ACC112 (cell line): ENCODE measurements around the gene POTEG.
"Not testable (repeated sequence)": the region's sequence is repeated elsewhere in the genome, so short reads cannot be mapped to it uniquely, and the experiment has no call there.

Source experiments
- H2AFZ ChIP-seq: fragments of 200-600 bp; sonication (generic); one replicate; pipeline ENCODE4 v1.6.0; 2017; ENCODE audit warnings: antibody characterized with exemption, low read length; ENCODE audit not compliant: unreplicated experiment
- H3K27ac ChIP-seq: fragments of 200-600 bp; sonication (generic); 2 replicates; pipeline ENCODE4 v1.5.1; 2014; ENCODE audit warnings: low read depth, mild to moderate bottlenecking, antibody characterized with exemption, low read length, moderate library complexity
- H3K27me3 ChIP-seq: fragments of 200-600 bp; sonication (generic); 2 replicates; pipeline ENCODE4 v1.6.1; 2014; ENCODE audit warnings: mild to moderate bottlenecking, antibody characterized with exemption, low read length, moderate library complexity, mixed read lengths; ENCODE audit not compliant: insufficient read depth
- H3K36me3 ChIP-seq: fragments of 200-600 bp; sonication (generic); 2 replicates; pipeline ENCODE4 v1.6.1; 2016; ENCODE audit warnings: mild to moderate bottlenecking, antibody characterized with exemption, low read length, moderate library complexity, mixed read lengths; ENCODE audit not compliant: insufficient read depth
- H3K4me1 ChIP-seq: fragments of 200-600 bp; sonication (generic); one replicate; pipeline ENCODE4 v1.6.1; 2016; ENCODE audit warnings: low read length, mixed read lengths; ENCODE audit not compliant: insufficient read depth, unreplicated experiment, control insufficient read depth
- H3K4me3 ChIP-seq: fragments of 200-600 bp; sonication (generic); 2 replicates; pipeline ENCODE4 v1.5.1; 2014; ENCODE audit warnings: mild to moderate bottlenecking, low read depth, low read length
- H3K79me2 ChIP-seq: fragments of 200-600 bp; sonication (generic); one replicate; pipeline ENCODE4 v1.6.0; 2016; ENCODE audit warnings: low read length; ENCODE audit not compliant: control insufficient read depth, unreplicated experiment, insufficient read depth

POTEG gene

DNA sequence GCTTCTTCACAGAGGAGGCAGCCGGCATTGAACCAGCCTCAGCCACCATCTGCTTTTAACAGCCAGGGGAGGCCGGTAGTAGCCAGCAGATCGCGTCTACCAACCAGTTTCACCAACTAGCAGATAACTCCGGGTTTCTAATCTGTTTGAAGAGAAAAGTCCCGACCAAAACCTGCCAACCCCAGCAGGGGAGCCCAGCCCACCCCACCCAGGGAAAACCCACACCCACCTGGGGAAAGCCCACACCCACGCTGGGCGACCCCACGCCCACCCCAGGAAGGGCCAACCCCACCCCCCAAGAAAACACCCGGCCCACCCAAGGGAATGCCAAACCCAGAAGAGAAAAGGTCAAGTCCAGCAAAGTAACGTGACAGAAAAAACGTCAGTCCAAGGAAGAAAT lies at the start of gene POTEG:
TSS of gene POTEG (minus strand) at position 101 of the 400 bp plus-strand sequence. CDS start at position 49, 52 bp downstream.
- H3K4me1 ChIP-seq, H3K27me3 ChIP-seq, H3K27ac ChIP-seq, H2AFZ ChIP-seq, H3K4me3 ChIP-seq, H3K79me2 ChIP-seq, H3K36me3 ChIP-seq: not testable (repeated sequence)

DNA sequence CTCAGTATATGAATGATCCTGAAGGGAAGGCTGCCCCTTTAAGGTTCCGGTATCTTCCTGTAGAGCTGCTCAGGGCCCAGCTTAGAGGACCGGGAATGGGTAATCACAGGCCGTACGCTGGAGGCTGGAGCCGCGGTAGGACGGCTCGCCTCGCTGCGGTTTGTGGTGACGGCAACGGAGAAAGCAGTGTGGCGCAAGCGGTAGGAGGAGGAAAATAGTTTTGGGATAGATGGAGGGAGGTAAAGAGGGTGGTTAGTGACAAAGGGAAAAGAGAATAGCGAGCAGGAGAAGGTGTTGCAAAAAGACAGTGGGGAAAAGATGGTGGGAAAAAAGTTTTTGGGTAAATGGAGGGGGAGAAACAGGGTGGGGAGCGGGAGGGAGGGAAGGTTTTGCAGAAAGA lies 48.0 kb upstream of the POTEG start:
- H3K4me1 ChIP-seq, H3K27ac ChIP-seq, H3K36me3 ChIP-seq, H3K79me2 ChIP-seq, H3K4me3 ChIP-seq, H2AFZ ChIP-seq, H3K27me3 ChIP-seq: not testable (repeated sequence)

DNA sequence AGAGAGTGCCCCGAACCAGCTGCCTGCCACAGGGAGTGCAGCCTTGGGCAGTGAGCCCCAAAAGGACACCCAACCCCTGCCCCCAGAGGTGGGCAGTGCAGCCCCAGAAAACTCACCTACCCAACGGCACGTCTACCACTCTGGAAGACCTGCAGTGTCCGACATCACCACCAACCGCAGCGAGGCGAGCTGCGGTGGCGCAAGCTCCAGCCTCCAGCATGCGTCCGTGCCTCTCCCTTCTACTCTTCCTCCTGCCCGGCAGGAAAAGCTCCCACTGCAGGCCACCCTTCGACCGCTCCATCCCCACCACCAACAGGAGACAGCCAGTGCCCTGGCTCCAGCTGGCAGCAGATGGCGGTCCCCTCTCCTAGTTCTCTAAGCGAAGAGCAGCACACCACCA lies 47.3 kb upstream of the POTEG start:
- H3K79me2 ChIP-seq, H3K27me3 ChIP-seq, H3K36me3 ChIP-seq, H3K4me3 ChIP-seq, H3K4me1 ChIP-seq, H2AFZ ChIP-seq, H3K27ac ChIP-seq: not testable (repeated sequence)

DNA sequence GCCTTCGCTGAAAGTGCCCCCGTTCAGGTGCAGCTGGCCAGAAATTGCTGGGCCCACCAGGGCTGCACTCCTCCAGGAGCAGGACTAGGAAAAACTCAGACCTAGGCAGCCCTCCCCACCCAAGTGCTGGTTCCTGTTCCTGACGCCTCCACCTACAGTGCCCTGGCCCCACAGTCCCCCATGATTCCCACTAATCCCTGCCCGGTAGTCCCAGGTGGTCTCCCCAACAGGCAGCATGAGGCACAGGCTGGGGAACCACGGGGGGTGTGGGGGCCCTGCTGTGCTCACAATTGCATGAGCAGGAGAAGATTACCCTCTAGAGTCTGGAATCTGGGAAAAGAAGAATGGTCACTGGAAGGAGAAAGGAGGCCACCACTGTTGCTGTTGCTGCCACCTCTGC lies 46.4 kb upstream of the POTEG start:
- H3K4me3 ChIP-seq, H2AFZ ChIP-seq, H3K36me3 ChIP-seq, H3K4me1 ChIP-seq, H3K27ac ChIP-seq, H3K79me2 ChIP-seq, H3K27me3 ChIP-seq: not testable (repeated sequence)

DNA sequence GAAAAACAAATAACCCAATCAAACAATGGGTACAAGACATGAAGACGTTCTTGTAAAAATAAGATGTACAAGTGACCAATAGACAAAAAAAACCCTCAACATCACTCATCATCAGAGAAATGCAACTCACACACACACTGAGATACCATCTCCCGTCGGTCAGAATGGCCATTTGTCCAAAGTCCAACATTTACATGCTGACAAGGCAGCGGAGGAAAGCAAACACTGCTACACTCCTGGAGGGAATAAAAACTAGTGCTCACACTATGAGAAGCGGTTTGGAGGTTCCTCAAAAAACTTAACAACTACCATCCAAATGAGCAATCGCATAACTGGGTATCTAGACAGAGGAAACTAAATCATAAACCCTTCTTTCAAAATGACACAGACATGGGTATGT lies 11.6 kb upstream of the POTEG start:
- not testable (repeated sequence) for H3K27ac ChIP-seq, H2AFZ ChIP-seq, H3K4me3 ChIP-seq, H3K36me3 ChIP-seq, H3K27me3 ChIP-seq, H3K79me2 ChIP-seq, H3K4me1 ChIP-seq

DNA sequence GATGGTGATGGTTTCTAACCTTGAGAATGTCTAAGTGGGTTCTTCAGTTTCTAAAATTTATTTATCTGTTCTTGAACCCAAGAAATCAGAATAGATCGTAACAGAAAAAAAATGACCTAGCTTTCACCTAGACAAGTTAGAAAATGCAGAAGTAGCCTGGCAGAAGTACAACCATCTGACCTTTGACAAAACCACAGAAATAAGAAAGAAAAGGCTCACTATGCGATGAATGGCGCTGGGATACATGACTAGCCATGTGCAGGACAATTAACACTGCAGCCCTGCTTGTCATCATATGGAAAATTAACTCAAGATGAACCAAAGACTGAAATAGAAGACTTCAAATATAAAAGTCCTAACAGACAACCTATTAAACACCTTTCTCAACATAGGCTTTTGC lies 5.7 kb upstream of the POTEG start:
- H3K4me3 ChIP-seq, H3K27me3 ChIP-seq, H2AFZ ChIP-seq, H3K4me1 ChIP-seq, H3K79me2 ChIP-seq, H3K27ac ChIP-seq, H3K36me3 ChIP-seq: not testable (repeated sequence)

DNA sequence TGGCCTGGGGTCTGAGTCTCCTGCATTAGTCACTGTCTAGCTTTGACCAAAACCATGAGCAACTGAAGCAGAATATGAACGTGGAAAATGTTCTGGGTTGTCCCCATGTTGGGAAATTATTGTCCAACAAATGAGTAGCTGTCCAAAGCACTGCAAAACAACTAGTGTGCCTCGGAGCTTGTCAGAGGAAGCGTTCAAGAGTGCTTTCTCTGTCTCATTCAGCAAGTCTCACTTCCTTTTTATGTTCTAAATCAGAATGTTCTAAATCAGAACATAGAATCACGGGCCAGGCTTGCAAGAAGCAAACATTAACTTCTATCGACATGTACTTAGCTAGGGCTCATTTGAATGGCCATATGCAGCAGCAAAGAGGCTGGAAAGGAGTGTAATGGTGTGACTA lies 5.1 kb upstream of the POTEG start:
- H3K79me2 ChIP-seq, H3K4me3 ChIP-seq, H3K27me3 ChIP-seq, H2AFZ ChIP-seq, H3K27ac ChIP-seq, H3K36me3 ChIP-seq, H3K4me1 ChIP-seq: not testable (repeated sequence)

DNA sequence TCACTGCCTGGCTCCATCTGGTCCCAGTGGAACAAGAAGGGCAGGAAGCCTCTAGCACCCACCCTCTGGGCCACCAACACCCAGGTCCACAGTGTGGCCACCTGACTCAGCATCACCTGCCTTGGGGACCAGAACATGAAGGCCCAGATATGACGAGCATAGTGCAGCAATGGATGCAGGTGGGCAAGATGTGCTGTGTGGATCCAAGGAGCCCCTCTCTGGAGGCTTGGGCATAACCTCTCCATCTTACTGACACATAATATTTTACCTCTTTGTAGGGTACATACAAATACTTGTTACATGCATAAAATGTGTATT lies 2.9 kb upstream of the POTEG start:
- H2AFZ ChIP-seq, H3K4me1 ChIP-seq, H3K79me2 ChIP-seq, H3K4me3 ChIP-seq, H3K27ac ChIP-seq, H3K27me3 ChIP-seq, H3K36me3 ChIP-seq: not testable (repeated sequence)

DNA sequence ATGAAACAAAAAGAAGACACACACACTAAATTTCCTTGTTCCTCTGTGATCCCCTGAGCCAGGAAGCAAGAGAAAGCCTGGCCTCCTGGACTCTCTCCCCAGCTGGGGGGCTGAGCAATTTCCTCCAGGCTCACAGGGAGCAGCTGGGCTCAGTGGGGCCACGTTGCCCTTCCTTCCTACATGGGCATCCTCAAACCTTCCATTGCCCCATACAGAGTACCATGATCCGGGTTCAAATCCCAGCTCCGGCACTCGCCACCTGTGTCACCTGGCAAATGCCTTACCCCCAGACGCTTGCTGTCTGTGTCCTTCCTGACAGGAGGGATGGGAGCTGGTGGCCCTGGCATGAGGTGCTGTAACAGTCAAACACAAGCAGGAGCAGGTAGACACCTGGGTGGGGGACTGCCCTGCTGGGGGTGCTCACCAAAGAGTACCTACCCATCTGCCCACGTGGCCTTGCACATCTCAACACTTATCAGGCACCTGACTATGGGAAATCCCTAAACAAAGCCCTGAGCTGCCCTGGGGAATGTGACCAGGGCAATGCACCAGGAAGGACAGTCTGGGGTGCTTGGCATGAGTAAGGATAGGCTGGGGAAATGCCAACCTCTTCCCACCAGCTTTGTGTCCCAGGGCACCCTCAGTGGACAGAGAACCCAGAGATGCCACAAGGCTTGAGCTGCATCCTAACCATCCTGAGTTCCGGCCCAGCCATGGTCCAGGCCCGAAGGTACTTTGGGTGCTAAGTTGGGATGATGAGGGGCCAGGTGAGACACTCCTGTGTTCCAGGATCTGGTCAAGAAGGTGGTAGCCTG lies 2.4 kb upstream of the POTEG start:
- not testable (repeated sequence) for H3K79me2 ChIP-seq, H3K4me1 ChIP-seq, H2AFZ ChIP-seq, H3K36me3 ChIP-seq, H3K27me3 ChIP-seq, H3K27ac ChIP-seq, H3K4me3 ChIP-seq

DNA sequence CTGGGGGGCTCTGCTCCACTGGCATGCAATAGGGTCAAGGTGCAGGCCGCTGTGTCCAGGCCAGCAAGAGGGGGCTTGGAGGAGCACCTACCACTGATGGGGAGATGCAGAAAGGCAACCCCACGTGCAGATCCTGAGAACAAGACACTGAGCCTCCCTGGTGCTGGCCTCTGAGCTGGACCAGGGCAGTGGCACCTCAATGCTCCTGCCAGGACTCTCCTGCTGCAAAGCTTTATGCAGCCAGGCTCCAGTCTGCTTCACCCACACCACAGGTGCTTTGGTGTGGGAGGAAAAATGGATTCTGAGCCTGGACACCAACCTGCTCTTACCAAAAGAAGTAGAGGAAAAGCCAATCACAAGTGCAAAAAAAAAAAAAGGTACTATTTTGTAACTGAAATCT lies 1.7 kb upstream of the POTEG start:
- H3K27ac ChIP-seq, H3K4me1 ChIP-seq, H3K27me3 ChIP-seq, H2AFZ ChIP-seq, H3K36me3 ChIP-seq, H3K4me3 ChIP-seq, H3K79me2 ChIP-seq: not testable (repeated sequence)

DNA sequence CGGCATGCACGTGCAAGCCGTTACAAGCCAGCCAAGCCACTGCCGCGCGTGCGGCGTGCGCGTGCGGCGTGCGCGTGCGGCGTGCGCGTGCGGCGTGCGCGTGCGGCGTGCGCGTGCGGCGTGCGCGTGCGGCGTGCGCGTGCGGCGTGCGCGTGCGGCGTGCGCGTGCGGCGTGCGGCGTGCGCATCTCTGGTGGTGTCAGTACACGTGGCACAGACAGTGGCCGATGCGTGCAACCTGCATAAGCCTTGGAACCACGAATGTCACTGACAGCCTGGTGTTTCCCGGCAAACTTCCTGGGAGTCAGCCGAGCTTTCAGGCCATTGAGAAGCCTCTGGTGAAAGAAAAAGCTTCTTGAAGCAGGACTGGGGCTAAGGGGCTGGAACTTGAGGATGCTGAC lies 750 bp upstream of the POTEG start:
- not testable (repeated sequence) for H3K4me3 ChIP-seq, H3K4me1 ChIP-seq, H3K27me3 ChIP-seq, H3K79me2 ChIP-seq, H3K27ac ChIP-seq, H2AFZ ChIP-seq, H3K36me3 ChIP-seq
